Measurements from ENCODE around the gene MLPH.

Gene MLPH

DNA sequence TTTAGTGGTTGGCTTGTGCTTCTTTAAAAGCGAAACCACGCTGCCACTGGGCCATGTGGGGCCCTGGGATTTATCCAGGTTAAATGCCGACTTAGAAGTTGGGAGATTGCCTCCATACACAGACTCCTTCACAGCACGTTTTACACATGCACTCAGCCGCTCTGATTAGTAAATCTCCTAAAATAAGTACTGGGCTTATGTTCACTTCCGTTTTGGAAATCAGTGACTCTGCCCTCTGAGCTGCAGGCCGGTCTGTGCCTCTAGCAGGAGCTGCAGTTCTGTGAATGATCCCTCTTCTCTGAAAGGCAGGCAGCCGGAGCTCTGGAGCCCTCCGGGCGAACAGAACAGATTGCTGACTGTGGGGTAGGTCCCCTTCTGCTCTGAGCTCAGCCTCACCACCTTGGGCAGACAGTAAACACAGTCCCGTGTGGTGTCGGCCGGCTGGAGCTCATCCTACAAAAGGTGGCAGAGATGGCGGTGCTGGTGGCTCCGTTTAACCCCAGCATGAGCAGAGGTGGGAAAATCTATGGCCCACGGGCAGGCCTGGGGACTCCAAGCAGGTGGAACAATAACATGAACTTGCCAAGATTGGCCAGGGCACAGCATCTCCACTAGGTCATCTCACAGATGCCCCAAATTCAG is 113.3 kb downstream of the MLPH start:
- DNase-seq = no peak
- TF ChIP-seq POLR2A (IDR thresholded peaks at IDR 0.05; ENCODE audit: low read length) (no peak), GATA1 (IDR thresholded peaks at IDR 0.05; ENCODE audit: low read depth, low read length) (no peak)

DNA sequence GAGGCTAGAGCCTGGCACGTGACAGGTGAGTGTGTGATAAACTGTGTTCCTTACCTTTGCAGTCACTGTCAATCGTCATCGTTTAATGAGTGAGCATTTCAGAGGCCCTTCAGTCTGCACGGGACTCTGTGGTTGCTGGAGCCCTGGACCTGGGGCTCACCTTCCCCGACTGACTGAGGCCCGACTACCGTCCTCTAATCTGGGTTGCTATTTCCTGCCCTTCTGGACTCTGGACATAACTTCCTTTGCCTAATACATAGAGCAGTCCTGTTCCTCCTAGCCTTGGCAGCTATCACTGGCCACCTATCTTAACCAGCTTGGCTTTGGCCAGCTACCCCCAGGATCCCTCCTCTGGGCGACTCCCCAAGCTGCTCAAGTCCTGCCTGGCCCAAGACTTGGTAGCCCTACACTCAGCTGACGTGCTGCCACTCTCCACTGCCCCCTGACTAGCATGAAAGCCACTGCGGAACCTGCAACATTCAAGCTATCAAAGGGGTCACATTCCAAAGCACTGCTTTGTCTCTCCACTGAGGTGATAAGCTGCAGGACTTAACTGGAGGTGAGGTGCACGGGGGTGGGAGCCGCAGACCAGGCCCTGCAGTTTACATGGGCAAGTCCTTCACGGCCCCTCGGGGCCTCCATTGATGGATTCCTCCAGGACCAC is 114.5 kb downstream of the MLPH start:
- DNase-seq = no peak
- TF ChIP-seq GATA1 (IDR thresholded peaks at IDR 0.05; ENCODE audit: low read depth, low read length) = no peak
- TF ChIP-seq POLR2A (IDR thresholded peaks at IDR 0.05; ENCODE audit: low read length) = no peak

DNA sequence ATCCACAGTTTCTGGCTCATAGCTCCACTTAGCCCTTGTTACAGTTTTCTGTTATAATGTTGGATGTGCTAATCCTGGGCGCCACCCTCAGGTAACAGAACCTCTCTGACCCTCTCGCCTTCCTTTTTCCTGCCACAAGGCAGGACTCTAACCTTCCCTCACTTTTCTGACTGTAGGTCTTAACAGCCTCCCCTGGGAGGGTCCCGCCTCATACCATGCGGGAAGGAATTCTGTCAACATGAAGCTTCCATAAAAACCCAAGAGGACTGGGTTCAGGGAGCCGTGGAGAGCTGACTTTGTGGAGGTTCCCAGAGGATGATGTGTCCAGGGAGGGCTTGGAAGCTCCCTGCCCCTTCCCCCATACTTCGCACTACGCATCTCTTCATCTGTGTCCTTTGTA is 115.4 kb downstream of the MLPH start:
- TF ChIP-seq POLR2A (IDR thresholded peaks at IDR 0.05; ENCODE audit: low read length) (no peak), GATA1 (IDR thresholded peaks at IDR 0.05; ENCODE audit: low read depth, low read length) (no peak)

DNA sequence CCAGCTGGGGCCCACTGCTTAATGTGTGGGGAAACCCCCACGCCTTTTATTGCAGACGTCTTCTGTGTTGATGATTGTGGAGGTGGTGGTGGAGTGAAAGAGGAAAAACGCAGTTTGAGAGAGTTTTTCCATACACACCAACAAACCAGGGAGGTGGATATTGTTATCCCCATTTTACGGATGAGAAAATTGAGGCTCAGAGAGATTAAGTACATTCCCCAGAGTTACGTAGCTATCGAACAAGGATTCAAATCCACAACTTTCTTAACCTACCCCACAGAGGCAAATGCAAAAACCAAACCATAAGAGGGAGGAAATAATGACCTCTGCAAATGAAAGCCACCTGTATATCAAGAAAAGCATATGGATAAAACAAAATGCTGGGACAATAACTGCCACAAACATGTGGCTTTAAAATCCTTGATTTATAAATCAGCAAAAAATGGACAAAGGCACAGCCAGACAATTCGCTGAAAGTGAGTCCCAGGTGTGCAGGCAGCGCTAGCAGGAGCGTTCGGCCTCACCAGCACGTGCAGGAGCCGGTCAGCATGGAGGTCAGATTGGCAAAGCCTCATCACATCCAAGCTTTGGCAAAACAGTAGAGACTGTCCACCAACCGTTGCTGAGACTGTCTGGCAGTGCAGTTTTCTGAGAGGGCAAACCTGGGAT is 116.1 kb downstream of the MLPH start:
- DNase-seq = no peak
- TF ChIP-seq POLR2A (IDR thresholded peaks at IDR 0.05; ENCODE audit: low read length) (no peak), GATA1 (IDR thresholded peaks at IDR 0.05; ENCODE audit: low read depth, low read length) (no peak)

More for the DNA sequence above, 115.4 kb downstream of the MLPH start:
- no peak for DNase-seq

DNA sequence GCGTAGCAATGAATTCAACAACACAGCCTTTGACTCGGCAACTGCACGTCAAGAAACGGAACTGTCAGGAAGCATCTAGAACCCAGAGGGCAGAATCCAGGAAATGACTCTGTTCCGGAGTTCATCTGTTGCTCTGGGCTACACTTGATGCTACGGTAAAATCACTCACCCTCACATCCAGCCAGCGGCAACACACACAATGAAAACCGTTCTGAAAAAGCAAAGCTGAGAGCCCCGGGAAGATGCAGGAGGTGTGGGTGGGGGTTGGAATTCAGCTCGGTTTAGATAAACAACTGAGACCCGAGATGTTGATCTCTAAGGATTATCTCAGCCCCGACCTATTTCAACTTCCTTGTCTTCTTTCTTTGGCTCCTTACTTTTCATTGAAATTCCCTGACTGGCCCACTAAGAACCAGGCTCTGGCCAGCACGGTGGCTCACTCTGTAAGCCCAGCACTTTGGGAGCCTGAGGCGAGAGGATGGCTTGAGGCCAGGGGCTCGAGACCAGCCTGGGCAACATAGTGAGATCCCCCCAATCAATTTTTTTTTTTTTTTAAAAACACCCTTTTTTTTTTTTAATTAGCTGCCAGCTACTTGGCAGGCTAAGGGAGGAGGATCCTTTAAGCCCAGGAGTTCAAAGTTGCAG is 116.8 kb downstream of the MLPH start:
- DNase-seq = no peak
- no peak for TF ChIP-seq GATA1 (IDR thresholded peaks at IDR 0.05; ENCODE audit: low read depth, low read length)
- TF ChIP-seq POLR2A (IDR thresholded peaks at IDR 0.05; ENCODE audit: low read length) = no peak

DNA sequence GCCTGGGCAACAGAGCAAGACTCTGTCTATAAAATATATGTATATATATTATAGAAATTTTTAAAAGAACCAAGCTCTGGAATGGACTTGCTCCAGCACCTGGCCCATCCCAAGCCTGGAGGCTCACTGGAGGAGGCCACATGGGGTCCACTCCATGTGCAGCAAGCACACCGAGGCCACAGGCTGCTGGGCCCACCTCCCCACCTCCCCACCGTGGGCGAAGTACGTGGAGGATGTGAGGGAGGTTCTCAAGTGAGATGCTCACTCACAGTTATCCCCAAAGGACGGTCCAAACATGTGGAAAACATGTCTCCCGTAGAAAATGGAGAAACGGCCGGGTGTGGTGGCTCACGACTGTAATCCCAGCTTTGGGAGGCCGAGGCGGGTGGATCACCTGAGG is 117.3 kb downstream of the MLPH start:
- no peak for DNase-seq
- no peak for TF ChIP-seq POLR2A (IDR thresholded peaks at IDR 0.05; ENCODE audit: low read length)
- no peak for TF ChIP-seq GATA1 (IDR thresholded peaks at IDR 0.05; ENCODE audit: low read depth, low read length)

Data from erythroblast (primary cell).